GM12878 (cell line): ENCODE data around the gene TSC22D1.

Source experiments
- CTCF ChIP-seq, 3 experiments: IDR thresholded peaks in 2 of 3; conservative IDR thresholded peaks in 1 of 3; 2 replicates each; pipeline ENCODE4 v1.5.1; 2011; ENCODE audit warnings: low read depth in 3 of 3, low read length in 3 of 3, mild to moderate bottlenecking in 3 of 3, control low read depth in 2 of 3, moderate library complexity in 2 of 3, inconsistent platforms in 1 of 3, mixed read lengths in 1 of 3; ENCODE audit not compliant: control insufficient read depth in 2 of 3, insufficient read depth in 1 of 3; ENCODE audit errors: extremely low read depth in 1 of 3
- EZH2 ChIP-seq: IDR thresholded peaks from 2 replicates; pipeline ENCODE4 v1.6.1; 2012; ENCODE audit warnings: low read depth, mild to moderate bottlenecking, control low read depth, inconsistent platforms, low read length, borderline replicate concordance; ENCODE audit not compliant: control insufficient read depth
- FOXM1 ChIP-seq: IDR thresholded peaks from 2 replicates; pipeline ENCODE4 v1.6.1; 2012; ENCODE audit warnings: low read depth, mild to moderate bottlenecking, inconsistent platforms, low read length, moderate library complexity
- JUNB ChIP-seq: IDR thresholded peaks from 2 replicates; pipeline ENCODE4 v1.6.1; 2016; ENCODE audit warnings: antibody characterized with exemption, mild to moderate bottlenecking
- MAX ChIP-seq: IDR thresholded peaks from 2 replicates; pipeline ENCODE4 v1.6.1; 2012; ENCODE audit warnings: low read depth, low read length, improper control_type of control experiment
- NFIC ChIP-seq: IDR thresholded peaks from 2 replicates; pipeline ENCODE4 v1.6.1; 2012; ENCODE audit warnings: low read depth, mild to moderate bottlenecking, inconsistent platforms, low read length, moderate library complexity
- ZNF24 ChIP-seq: fragments of 450-650 bp; IDR thresholded peaks from 2 replicates; pipeline ENCODE4 v1.6.1; 2017; ENCODE audit warnings: antibody characterized with exemption, mild to moderate bottlenecking
- ZSCAN29 ChIP-seq: fragments of 450-650 bp; IDR thresholded peaks from 2 replicates; pipeline ENCODE4 v1.6.1; 2017; ENCODE audit warnings: mild to moderate bottlenecking, moderate library complexity

GRCh38 chr13:44432650-44433049 is 143.5 kb downstream of the TSC22D1 start:
- no peak for TF ChIP-seq JUNB
- no peak for TF ChIP-seq ZNF24
- no peak for TF ChIP-seq ZSCAN29
- TF ChIP-seq MAX, result no peak
- no peak for TF ChIP-seq CTCF (IDR thresholded peaks at IDR 0.05 in 2 of 3, conservative IDR thresholded peaks at IDR 0.05 in 1 of 3; ENCODE audit: control insufficient read depth in 2 of 3, extremely low read depth in 1 of 3, insufficient read depth in 1 of 3, low read depth in 3 of 3, low read length in 3 of 3)
- no peak for TF ChIP-seq EZH2
- TF ChIP-seq NFIC, result no peak
- no peak for TF ChIP-seq FOXM1
